ENCODE data around the gene DNAJC28. TPM values are rescaled to one million over a fixed set of nuclear protein-coding genes. Genes with fewer than 3 reads are reported as not detected.
"Not testable (repeated sequence)": the region's sequence is repeated elsewhere in the genome, so short reads cannot be mapped to it uniquely, and the experiment has no call there.

The DNAJC28 gene
- total RNA-seq, 4 donors from 2014 or later = 0.66 to 3.6 (median 1.7) TPM

DNA sequence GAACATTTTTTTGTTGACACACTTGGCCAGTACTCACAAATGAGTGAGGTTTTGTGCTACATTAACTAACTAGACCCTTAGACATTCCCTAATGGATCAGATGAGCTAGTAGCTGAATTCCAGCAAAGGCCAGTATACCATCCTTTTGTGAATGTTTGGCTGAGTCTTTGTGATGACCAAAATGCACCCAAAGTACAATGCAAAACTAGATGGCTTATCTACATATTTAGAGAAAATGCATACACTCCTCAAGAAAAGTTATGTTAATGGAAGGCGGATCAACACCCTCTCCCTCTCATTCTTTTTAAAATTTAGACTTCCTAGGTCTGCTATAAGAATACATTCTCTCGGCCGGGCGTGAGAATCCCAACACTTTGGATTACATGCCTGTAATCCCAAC lies 20.1 kb upstream of the DNAJC28 start:
- Histone ChIP-seq H3K36me3 (peaks cover 0 to 91% (median 0%) of the 10 kb centered on the region in 3 donors), H3K4me3 (no peak overlapping the region), H3K27ac (no peak overlapping the region), H3K27me3 (no peaks in the 10 kb centered on the region), H3K4me1 (no peaks in the 10 kb centered on the region), H3K9me3 (no peaks in the 10 kb centered on the region)
- WGBS, 2 donors = 96 to 99% methylated on average over 4 of the region's 4 CpGs
- no peak for DNase-seq (ENCODE audit: low spot score in 2 of 2)
- TF ChIP-seq, protein P1, sequence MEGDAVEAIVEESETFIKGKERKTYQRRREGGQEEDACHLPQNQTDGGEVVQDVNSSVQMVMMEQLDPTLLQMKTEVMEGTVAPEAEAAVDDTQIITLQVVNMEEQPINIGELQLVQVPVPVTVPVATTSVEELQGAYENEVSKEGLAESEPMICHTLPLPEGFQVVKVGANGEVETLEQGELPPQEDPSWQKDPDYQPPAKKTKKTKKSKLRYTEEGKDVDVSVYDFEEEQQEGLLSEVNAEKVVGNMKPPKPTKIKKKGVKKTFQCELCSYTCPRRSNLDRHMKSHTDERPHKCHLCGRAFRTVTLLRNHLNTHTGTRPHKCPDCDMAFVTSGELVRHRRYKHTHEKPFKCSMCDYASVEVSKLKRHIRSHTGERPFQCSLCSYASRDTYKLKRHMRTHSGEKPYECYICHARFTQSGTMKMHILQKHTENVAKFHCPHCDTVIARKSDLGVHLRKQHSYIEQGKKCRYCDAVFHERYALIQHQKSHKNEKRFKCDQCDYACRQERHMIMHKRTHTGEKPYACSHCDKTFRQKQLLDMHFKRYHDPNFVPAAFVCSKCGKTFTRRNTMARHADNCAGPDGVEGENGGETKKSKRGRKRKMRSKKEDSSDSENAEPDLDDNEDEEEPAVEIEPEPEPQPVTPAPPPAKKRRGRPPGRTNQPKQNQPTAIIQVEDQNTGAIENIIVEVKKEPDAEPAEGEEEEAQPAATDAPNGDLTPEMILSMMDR (IDR thresholded peaks at IDR 0.05) = no peak
- no peak for TF ChIP-seq EP300 (IDR thresholded peaks at IDR 0.05)
- no peak for TF ChIP-seq POLR2A (IDR thresholded peaks at IDR 0.05)

DNA sequence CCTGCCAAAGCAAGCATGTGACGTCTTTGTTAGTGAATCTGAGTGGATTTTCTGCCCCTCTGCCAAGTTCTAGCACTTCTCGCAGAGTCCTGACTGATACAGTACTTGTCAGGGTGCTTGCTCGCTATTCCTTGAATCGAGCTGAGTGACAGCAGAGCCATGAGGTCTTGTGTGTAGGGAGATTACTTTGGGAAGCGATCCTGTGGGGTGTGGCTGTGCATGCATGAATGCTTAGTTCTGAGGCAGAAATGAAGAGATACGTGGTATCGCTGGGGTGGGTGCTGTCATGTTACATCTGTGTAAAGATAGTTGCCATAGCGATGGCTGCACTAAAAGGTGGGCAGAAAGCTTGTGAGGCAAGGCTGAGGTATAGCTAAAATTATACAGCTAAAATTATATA lies 19.3 kb upstream of the DNAJC28 start:
- TF ChIP-seq, protein P1 (IDR thresholded peaks at IDR 0.05) = no peak
- TF ChIP-seq POLR2A (IDR thresholded peaks at IDR 0.05) (no peak), EP300 (IDR thresholded peaks at IDR 0.05) (no peak)
- DNase-seq (ENCODE audit: low spot score in 2 of 2) = no peak
- Histone ChIP-seq H3K4me3 (no peak overlapping the region), H3K9me3 (no peaks in the 10 kb centered on the region), H3K36me3 (peaks cover 0 to 85% (median 0%) of the 10 kb centered on the region in 3 donors), H3K27ac (no peak overlapping the region), H3K4me1 (no peaks in the 10 kb centered on the region), H3K27me3 (no peaks in the 10 kb centered on the region)
- WGBS, 2 donors = 94 to 96% methylated on average over 8 of the region's 8 CpGs

DNA sequence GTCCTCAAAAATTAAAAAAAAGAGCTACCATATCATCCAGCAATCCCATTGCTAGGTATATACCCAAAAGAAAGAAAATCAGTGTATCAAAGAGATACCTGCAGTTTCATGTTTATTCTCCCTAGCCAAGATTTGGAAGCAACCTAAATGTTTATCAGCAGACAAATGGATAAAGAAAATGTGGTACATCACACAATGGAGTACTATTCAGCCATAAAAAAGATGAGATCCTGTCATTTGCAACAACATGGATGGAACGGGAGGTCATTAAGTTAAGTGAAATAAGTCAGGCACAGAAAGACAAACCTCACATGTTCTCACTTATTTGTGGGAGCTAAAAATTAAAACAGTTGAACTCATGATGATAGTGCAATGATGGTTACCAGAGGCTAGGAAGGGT lies 15.5 kb upstream of the DNAJC28 start:
- not testable (repeated sequence) for H3K27me3 ChIP-seq; H3K27ac ChIP-seq; H3K4me3 ChIP-seq; H3K9me3 ChIP-seq; H3K4me1 ChIP-seq; DNase-seq (ENCODE audit: low spot score in 2 of 2)
- H3K36me3 ChIP-seq = peaks cover 0 to 83% (median 0%) of the 10 kb centered on the region in 3 donors
- WGBS, 2 donors = 95 to 98% methylated on average over 1 of the region's 1 CpG

DNA sequence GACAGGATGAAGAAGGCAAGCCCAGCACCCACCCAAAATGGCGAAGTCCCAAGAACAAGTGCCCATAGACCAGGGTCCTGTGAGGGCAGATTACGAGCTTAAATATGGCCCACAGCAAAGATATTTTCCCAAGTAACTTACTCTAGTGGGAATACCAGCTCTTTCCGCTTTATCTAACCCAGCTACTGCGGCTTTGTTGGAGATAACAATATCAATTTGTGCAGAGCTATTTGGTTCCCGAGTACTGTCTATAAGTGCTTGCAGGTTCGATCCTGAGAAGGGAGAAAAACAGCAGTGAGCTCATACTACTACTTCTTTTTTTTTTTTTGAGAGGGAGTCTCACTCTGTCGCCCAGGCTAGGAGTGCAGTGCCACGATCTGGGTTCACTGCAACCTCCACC lies 14.3 kb upstream of the DNAJC28 start:
- Histone ChIP-seq H3K27me3 (no peaks in the 10 kb centered on the region), H3K4me1 (no peaks in the 10 kb centered on the region), H3K9me3 (no peaks in the 10 kb centered on the region), H3K36me3 (peaks cover 0 to 80% (median 0%) of the 10 kb centered on the region in 3 donors), H3K27ac (no peak overlapping the region), H3K4me3 (no peak overlapping the region)
- TF ChIP-seq EP300 (IDR thresholded peaks at IDR 0.05) = no peak
- TF ChIP-seq, protein P1 (IDR thresholded peaks at IDR 0.05) = no peak
- TF ChIP-seq POLR2A (IDR thresholded peaks at IDR 0.05) = no peak
- DNase-seq (ENCODE audit: low spot score in 2 of 2) = no peak
- WGBS, 2 donors = 94 to 95% methylated on average over 8 of the region's 8 CpGs

DNA sequence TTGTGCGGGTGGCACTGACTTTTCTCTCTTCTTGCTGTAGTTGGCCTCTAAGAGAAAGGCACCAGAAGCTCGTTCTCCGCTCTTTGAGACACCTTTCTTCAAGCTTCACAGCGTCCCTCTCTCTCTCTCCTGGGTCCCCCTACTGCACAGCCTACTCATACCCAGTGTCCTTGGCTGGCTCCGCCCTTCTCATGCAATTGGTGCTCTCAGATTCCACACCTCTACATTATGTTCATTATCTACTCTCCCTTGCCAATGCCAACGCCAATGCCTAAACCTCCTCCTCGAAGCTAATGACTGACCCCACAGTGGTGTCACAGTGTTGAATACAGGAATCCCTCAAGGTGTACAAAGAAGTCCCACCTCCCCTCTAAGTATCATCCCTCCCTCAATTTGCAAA lies 4.8 kb upstream of the DNAJC28 start:
- peaks cover 0 to 5% (median 0%) of the 10 kb centered on the region in 3 donors for H3K36me3 ChIP-seq
- H3K4me3 ChIP-seq = no peak overlapping the region
- no peaks in the 10 kb centered on the region for H3K27me3 ChIP-seq
- no peak for TF ChIP-seq POLR2A (IDR thresholded peaks at IDR 0.05)
- TF ChIP-seq EP300 (IDR thresholded peaks at IDR 0.05) = no peak
- TF ChIP-seq, protein P1 (IDR thresholded peaks at IDR 0.05) = no peak
- no peak for DNase-seq (ENCODE audit: low spot score in 2 of 2)
- H3K27ac ChIP-seq = no peak overlapping the region
- peaks cover 0 to 5% (median 0%) of the 10 kb centered on the region in 4 donors for H3K4me1 ChIP-seq
- no peaks in the 10 kb centered on the region for H3K9me3 ChIP-seq
- 58% methylated on average over 7 of the region's 7 CpGs for WGBS, 2 donors

DNA sequence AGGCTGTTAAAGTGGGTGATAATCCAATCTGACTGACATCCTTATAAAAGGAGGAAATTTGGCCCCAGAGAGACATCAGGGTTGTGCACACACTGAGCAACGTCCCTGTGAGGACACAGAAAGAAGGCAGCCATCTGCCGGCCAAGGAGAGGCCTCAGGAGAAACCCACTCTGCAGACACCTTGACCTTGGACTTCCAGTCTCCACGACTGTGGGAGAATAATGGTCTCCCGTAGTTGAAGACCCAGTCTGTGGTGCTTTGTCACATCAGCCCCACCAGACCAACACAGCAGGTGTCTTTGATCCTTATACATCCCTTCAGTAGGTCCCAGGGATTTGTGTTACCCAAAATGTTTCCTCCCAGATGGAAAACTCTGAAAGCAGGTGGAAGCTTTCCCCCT lies 4.2 kb upstream of the DNAJC28 start:
- WGBS, 2 donors = 44 to 47% methylated on average over 3 to 4 of the region's 4 CpGs
- H3K36me3 ChIP-seq = no peaks in the 10 kb centered on the region
- TF ChIP-seq EP300 (IDR thresholded peaks at IDR 0.05) (no peak), POLR2A (IDR thresholded peaks at IDR 0.05) (no peak)
- TF ChIP-seq, protein P1 (IDR thresholded peaks at IDR 0.05) = no peak
- DNase-seq (ENCODE audit: low spot score in 2 of 2) = no peak
- no peak overlapping the region for H3K27ac ChIP-seq
- H3K4me3 ChIP-seq = no peak overlapping the region
- H3K27me3 ChIP-seq = no peaks in the 10 kb centered on the region
- H3K9me3 ChIP-seq = no peaks in the 10 kb centered on the region
- H3K4me1 ChIP-seq = peaks cover 0 to 9% (median 0%) of the 10 kb centered on the region in 4 donors
